Occipital lobe (tissue), 2 donors: ENCODE results near the gene VPS37D. TPM values are rescaled to one million over a fixed set of nuclear protein-coding genes. Genes with fewer than 3 reads are reported as not detected.

ENCODE experiments used
- small RNA-seq: library from RNA; depleted of rRNA; stranded (forward); fragments of <200 nt; gene quantifications from one replicate; pipeline ENCODE3, GENCODE V24; 2014
- total RNA-seq: library from RNA; depleted of rRNA; stranded (reverse); fragments of >200 nt; gene quantifications from one replicate; pipeline ENCODE4 v1.2.3, GENCODE V29; 2014

VPS37D gene
- total RNA-seq, 1 donor from 2014 or later, result 21.5 TPM

Small RNA genes lying within 50 kb of the gene (small RNA-seq; reads per million reads assigned to genes)
- gene MIR4284, result not detected

Other genes with a start within 250 kb of the VPS37D start
- gene FZD9, start 234.1 kb upstream of the VPS37D start, total RNA-seq, result 2.3 TPM
- gene BAZ1B, start 145.5 kb upstream of the VPS37D start, total RNA-seq, result 53.0 TPM
- 9.4 TPM for gene BCL7B, start 110.1 kb upstream of the VPS37D start, total RNA-seq
- gene TBL2, start 89.3 kb upstream of the VPS37D start, total RNA-seq, result 22.5 TPM
- gene MLXIPL, start 43.3 kb upstream of the VPS37D start, total RNA-seq, result not detected
- gene DNAJC30, start 15.6 kb downstream of the VPS37D start, total RNA-seq, result 3.1 TPM
- 23.7 TPM for gene BUD23, start 15.8 kb downstream of the VPS37D start, total RNA-seq
- 49.8 TPM for gene STX1A, start 51.8 kb downstream of the VPS37D start, total RNA-seq
- 4.2 TPM for gene ABHD11, start 71.0 kb downstream of the VPS37D start, total RNA-seq
- gene CLDN3, start 102.4 kb downstream of the VPS37D start, total RNA-seq, result not detected
- 0.31 TPM for gene CLDN4, start 163.2 kb downstream of the VPS37D start, total RNA-seq
- gene METTL27, start 174.7 kb downstream of the VPS37D start, total RNA-seq, result 0.78 TPM
- not detected for gene TMEM270, start 193.3 kb downstream of the VPS37D start, total RNA-seq